ENCODE data around the gene ENPP7.

GRCh38 chr17:79760197-79760906 is 29.6 kb downstream of the ENPP7 start:
- no peak for TF ChIP-seq YY1 (IDR thresholded peaks at IDR 0.05; ENCODE audit: insufficient read depth, insufficient read length)
- no peak for TF ChIP-seq SUZ12 (IDR thresholded peaks at IDR 0.05; ENCODE audit: extremely low read depth, insufficient read depth, insufficient read length)
